SK-N-SH (cell line): ENCODE data around the gene CNOT11.

Experiments
- CTCF ChIP-seq: fragments of 200-600 bp; sonication (generic); IDR thresholded peaks from 2 replicates; pipeline ENCODE4 v1.6.1; 2017; ENCODE audit warnings: antibody characterized with exemption, mild to moderate bottlenecking, moderate library complexity
- ELF1 ChIP-seq: IDR thresholded peaks from 2 replicates; pipeline ENCODE4 v1.4.0; 2012
- FOXM1 ChIP-seq: IDR thresholded peaks from 2 replicates; pipeline ENCODE4 v1.4.0; 2012; ENCODE audit warnings: low read depth, mild to moderate bottlenecking
- GABPA ChIP-seq: IDR thresholded peaks from 2 replicates; pipeline ENCODE4 v1.4.0; 2012; ENCODE audit warnings: low read depth, mild to moderate bottlenecking
- GATA2 ChIP-seq: sonication (generic); formaldehyde crosslinking; IDR thresholded peaks from 2 replicates; pipeline ENCODE4 v1.5.0; 2020; ENCODE audit warnings: mild to moderate bottlenecking, missing genetic modification reagents
- MXI1 ChIP-seq: IDR thresholded peaks from 2 replicates; pipeline ENCODE4 v1.6.1; 2012; ENCODE audit warnings: mild to moderate bottlenecking, low read depth, low read length, improper control_type of control experiment
- NRF1 ChIP-seq: IDR thresholded peaks from 2 replicates; pipeline ENCODE4 v1.6.1; 2012; ENCODE audit warnings: low read depth, mild to moderate bottlenecking, low read length
- POLR2AphosphoS5 ChIP-seq: IDR thresholded peaks from 2 replicates; pipeline ENCODE4 v1.6.1; 2012; ENCODE audit warnings: low read depth, low read length
- TAF1 ChIP-seq: IDR thresholded peaks from 2 replicates; pipeline ENCODE4 v1.6.1; 2012; ENCODE audit warnings: low read depth, mild to moderate bottlenecking, low read length, moderate library complexity, borderline replicate concordance
- YY1 ChIP-seq: IDR thresholded peaks from 2 replicates; pipeline ENCODE4 v1.4.0; 2012; ENCODE audit warnings: low read depth, mild to moderate bottlenecking
- TF ChIP-seq, protein P1 (sequence below): IDR thresholded peaks from 2 replicates; pipeline ENCODE4 v1.6.1; 2012; ENCODE audit warnings: mild to moderate bottlenecking, low read depth, low read length, moderate library complexity

GRCh38 chr2:101262142-101262541 is 9.5 kb downstream of the CNOT11 start:
- TF ChIP-seq CTCF (no peak), TAF1 (no peak), FOXM1 (no peak), GATA2 (CRISPR knock-in tag) (no peak), ELF1 (no peak), GABPA (no peak), YY1 (no peak), POLR2AphosphoS5 (no peak), NRF1 (no peak), MXI1 (no peak)
- TF ChIP-seq, protein P1, sequence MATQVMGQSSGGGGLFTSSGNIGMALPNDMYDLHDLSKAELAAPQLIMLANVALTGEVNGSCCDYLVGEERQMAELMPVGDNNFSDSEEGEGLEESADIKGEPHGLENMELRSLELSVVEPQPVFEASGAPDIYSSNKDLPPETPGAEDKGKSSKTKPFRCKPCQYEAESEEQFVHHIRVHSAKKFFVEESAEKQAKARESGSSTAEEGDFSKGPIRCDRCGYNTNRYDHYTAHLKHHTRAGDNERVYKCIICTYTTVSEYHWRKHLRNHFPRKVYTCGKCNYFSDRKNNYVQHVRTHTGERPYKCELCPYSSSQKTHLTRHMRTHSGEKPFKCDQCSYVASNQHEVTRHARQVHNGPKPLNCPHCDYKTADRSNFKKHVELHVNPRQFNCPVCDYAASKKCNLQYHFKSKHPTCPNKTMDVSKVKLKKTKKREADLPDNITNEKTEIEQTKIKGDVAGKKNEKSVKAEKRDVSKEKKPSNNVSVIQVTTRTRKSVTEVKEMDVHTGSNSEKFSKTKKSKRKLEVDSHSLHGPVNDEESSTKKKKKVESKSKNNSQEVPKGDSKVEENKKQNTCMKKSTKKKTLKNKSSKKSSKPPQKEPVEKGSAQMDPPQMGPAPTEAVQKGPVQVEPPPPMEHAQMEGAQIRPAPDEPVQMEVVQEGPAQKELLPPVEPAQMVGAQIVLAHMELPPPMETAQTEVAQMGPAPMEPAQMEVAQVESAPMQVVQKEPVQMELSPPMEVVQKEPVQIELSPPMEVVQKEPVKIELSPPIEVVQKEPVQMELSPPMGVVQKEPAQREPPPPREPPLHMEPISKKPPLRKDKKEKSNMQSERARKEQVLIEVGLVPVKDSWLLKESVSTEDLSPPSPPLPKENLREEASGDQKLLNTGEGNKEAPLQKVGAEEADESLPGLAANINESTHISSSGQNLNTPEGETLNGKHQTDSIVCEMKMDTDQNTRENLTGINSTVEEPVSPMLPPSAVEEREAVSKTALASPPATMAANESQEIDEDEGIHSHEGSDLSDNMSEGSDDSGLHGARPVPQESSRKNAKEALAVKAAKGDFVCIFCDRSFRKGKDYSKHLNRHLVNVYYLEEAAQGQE = no peak
